GM12801 (cell line): ENCODE data around the gene REXO4.

Experiments used
- TF ChIP-seq, protein P1 (sequence below): IDR thresholded peaks from one replicate; pipeline ENCODE4 v1.5.1; 2011; ENCODE audit warnings: control low read depth; ENCODE audit not compliant: insufficient read length; ENCODE audit errors: extremely low read depth

The REXO4 gene

DNA sequence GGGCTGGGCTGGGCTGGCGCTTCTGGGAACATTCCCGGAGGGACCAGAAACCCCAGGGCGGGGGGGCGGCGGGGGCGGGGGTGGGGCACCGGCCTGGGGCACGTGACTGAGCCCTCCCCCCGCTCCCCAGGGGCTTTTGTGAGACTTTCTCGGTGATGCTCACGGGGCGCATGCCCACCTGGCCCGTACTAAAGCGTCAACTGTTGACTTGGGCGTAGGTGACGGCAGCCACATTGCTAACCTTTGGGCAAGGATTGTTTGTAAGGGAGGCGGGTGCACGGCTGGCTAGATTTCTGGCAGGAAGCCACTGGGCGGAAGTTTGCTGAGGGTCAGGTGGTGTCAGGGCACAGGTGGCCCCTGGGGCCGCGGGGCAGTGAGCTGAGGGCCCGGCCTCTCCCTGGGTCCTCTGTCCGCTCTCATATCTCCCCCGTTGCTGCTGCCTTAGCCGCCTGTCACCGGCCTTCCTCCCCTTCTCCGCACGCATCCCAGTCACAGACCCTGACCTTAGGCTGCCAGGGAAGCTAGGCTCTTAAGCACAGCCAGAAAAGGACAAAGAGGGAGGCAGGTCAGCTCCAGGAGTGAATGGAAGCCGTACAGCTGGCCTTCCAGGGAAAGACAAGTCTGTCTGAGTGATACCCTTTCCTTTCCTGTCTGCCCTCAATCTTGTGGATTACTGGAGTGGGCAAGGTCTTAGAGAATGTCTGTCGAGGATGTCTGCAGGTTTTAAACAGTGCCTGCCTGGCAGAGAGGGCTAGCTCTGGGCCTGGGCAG is 42.8 kb upstream of the REXO4 start:
- TF ChIP-seq, protein P1, sequence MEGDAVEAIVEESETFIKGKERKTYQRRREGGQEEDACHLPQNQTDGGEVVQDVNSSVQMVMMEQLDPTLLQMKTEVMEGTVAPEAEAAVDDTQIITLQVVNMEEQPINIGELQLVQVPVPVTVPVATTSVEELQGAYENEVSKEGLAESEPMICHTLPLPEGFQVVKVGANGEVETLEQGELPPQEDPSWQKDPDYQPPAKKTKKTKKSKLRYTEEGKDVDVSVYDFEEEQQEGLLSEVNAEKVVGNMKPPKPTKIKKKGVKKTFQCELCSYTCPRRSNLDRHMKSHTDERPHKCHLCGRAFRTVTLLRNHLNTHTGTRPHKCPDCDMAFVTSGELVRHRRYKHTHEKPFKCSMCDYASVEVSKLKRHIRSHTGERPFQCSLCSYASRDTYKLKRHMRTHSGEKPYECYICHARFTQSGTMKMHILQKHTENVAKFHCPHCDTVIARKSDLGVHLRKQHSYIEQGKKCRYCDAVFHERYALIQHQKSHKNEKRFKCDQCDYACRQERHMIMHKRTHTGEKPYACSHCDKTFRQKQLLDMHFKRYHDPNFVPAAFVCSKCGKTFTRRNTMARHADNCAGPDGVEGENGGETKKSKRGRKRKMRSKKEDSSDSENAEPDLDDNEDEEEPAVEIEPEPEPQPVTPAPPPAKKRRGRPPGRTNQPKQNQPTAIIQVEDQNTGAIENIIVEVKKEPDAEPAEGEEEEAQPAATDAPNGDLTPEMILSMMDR = no peak

DNA sequence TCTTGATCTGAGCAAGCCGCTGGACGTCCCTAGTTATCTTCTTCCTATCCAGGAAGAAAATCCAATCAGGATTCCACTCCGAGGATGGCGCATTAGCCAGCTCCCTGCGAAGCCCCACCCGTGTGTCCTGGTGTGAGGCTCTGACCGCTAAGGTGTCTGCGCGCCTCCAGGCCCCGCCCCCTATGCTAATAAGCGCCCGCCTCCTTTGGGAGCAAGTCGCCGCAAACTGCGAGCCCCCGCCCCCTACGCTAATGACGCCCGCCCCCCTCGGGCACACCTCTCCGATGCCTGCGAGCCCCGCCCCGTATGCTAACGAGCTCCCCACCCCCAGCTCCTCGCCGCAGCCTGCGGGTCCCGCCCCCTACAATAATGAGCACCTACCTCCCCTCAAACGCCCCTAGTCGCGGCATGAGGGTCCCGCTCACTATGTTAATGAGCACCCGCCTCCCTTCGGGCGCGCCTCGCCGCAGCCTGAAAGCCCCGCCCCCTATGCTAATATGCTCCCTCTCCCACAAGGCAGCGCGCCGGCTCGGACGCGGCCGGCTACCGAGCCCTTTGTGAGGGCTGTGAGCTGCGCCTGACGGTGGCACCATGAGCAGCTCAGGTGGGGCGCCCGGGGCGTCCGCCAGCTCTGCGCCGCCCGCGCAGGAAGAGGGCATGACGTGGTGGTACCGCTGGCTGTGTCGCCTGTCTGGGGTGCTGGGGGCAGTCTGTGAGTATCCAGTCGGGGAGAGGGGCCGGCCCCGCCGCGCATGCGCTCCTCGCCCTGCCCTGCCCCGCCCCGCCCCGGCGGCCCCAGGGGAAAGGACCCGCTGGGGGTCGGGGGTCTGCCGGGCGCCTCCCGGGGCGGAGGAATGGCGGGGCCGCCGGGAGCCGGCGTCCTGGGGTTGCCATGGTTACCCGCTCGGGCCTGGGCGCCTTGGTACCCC is 41.9 kb upstream of the REXO4 start, which contains the start of gene CACFD1:
Gene CACFD1, plus strand, starts transcription at position 503 of the 929 bp plus-strand sequence. Its CDS starts 89 bp downstream, at position 592.
- TF ChIP-seq, protein P1 = no peak

DNA sequence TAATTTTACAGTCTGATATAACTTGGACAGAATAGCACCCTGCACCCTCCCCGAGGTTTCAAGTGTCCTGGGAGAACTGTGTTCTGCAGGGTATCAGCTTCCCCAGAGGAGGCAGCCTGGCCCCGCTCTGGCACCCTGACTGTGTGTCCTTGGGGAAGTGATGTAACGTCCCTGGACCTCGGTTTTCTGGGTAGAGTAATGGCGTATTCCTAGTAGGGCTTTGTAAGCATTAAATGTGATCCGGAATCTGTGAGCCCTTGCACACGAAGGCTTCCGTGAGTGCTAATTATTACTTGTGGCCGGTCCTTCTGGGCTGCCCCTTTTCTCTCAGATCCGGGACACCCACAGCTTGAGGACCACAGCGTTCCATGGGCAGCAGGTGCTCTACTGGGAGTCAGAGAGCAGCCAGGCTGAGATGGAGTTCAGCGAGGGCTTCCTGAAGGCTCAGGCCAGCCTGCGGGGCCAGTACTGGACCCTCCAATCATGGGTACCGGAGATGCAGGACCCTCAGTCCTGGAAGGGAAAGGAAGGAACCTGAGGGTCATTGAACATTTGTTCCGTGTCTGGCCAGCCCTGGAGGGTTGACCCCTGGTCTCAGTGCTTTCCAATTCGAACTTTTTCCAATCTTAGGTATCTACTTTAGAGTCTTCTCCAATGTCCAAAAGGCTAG is 41.0 kb upstream of the REXO4 start:
- TF ChIP-seq, protein P1 = no peak

DNA sequence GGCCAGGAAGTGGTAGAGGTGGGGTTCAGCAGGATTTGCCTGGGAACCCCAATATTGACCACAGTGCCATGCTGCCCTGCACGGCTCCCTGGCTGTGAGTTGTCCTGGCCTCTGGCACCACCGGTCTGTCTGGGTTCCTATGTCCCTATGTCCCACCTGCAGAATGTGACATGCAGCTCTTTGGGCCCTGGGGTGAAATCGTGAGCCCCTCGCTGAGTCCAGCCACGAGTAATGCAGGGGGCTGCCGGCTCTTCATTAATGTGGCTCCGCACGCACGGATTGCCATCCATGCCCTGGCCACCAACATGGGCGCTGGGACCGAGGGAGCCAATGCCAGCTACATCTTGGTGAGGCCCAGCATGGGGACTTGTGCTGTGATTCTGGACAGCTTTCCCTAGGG is 39.9 kb upstream of the REXO4 start:
- TF ChIP-seq, protein P1 = no peak

DNA sequence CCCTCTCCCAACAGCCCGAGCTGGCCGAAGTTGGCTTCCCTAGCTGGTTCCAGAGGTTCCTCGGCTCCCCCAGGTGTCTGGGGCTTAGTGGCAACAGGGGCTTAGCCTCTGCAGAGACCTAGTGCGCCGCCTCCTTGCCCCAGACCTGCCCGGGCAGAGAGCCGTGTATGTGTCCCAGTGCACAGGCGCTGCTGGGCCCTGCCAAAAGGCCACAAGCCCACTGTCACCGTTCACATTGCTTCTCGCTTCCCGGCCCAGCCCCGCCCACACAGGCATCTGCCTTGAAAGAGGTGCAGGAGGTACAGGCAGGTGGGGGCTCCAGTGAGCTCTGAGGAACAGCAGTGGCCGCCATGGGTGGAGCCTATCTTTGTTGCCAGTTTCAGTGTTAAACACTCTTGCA is 39.4 kb upstream of the REXO4 start:
- TF ChIP-seq, protein P1 = no peak

DNA sequence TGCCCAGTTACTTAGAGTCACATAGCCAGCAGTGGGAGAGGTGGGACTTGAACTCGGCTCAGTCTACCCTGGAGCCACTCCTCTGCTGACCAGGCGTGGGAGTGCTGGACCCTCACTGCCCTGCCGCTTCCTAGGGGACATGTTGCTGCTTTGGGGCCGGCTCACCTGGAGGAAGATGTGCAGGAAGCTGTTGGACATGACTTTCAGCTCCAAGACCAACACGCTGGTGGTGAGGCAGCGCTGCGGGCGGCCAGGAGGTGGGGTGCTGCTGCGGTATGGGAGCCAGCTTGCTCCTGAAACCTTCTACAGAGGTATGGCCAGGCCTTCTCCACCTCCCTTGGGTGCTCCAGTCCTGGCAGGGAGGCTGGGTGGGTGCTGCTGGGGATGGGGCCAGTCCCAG is 38.6 kb upstream of the REXO4 start:
- TF ChIP-seq, protein P1 = no peak

DNA sequence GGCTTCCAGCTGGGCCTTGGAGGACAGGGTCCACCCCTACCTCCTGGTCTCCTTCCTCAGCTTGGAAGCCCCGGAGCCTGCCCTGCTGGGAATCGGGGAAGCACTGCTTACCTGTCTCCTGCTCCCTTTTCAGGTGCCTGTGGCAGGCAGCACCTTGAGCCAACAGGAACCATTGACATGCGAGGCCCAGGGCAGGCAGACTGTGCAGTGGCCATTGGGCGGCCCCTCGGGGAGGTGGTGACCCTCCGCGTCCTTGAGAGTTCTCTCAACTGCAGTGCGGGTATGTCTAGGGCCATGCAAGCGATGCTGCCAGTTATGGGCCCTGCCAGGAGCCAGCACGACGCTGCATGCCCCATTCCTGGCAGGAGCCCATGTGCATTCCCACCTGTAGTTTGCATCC is 38.1 kb upstream of the REXO4 start:
- TF ChIP-seq, protein P1 = no peak
